ENCODE measurements around the gene RAB28.

Gene RAB28

GRCh38 chr4:13524504-13525243 lies 40.5 kb upstream of the RAB28 start:
- Histone ChIP-seq H3K36me3 (ENCODE audit: control insufficient read depth in 2 of 2, insufficient read depth in 2 of 2, low read length in 2 of 2) (peaks cover 0 to 7% of the 10 kb centered on the region in 2 donors), H3K27ac (ENCODE audit: low read length) (no peak overlapping the region), H3K9me3 (ENCODE audit: control insufficient read depth in 2 of 2, low read length in 2 of 2) (peaks cover 4 to 8% of the 10 kb centered on the region in 2 donors), H3K4me1 (ENCODE audit: control insufficient read depth, insufficient read depth, low read length) (peaks cover 10% of the 10 kb centered on the region), H3K9ac (ENCODE audit: low read length in 2 of 2) (no peak overlapping the region), H3K27me3 (ENCODE audit: control insufficient read depth in 1 of 2, insufficient read depth in 2 of 2, low read length in 2 of 2) (peaks cover 0 to 46% of the 10 kb centered on the region in 2 donors), H3K4me3 (ENCODE audit: low read length in 2 of 2) (no peak overlapping the region)

- H3K9me3 ChIP-seq (ENCODE audit: control insufficient read depth in 2 of 2, low read length in 2 of 2): peaks cover 4 to 8% of the 10 kb centered on the region in 2 donors
- peaks cover 0 to 43% of the 10 kb centered on the region in 2 donors for H3K27me3 ChIP-seq (ENCODE audit: control insufficient read depth in 1 of 2, insufficient read depth in 2 of 2, low read length in 2 of 2)
- H3K36me3 ChIP-seq (ENCODE audit: control insufficient read depth in 2 of 2, insufficient read depth in 2 of 2, low read length in 2 of 2): peaks cover 0 to 7% of the 10 kb centered on the region in 2 donors
- H3K9ac ChIP-seq (ENCODE audit: low read length in 2 of 2): no peak overlapping the region
- peaks cover 7% of the 10 kb centered on the region for H3K4me1 ChIP-seq (ENCODE audit: control insufficient read depth, insufficient read depth, low read length)
- no peak overlapping the region for H3K4me3 ChIP-seq (ENCODE audit: low read length in 2 of 2)
- no peak overlapping the region for H3K27ac ChIP-seq (ENCODE audit: low read length)
These were observed 39.7 kb upstream of the RAB28 start for GRCh38 chr4:13523591-13524503.

- Histone ChIP-seq H3K27me3 (ENCODE audit: control insufficient read depth in 1 of 2, insufficient read depth in 2 of 2, low read length in 2 of 2) (peaks cover 0 to 39% of the 10 kb centered on the region in 2 donors), H3K4me3 (ENCODE audit: low read length in 2 of 2) (no peak overlapping the region), H3K4me1 (ENCODE audit: control insufficient read depth, insufficient read depth, low read length) (peaks cover 2% of the 10 kb centered on the region), H3K9ac (ENCODE audit: low read length in 2 of 2) (no peak overlapping the region), H3K9me3 (ENCODE audit: control insufficient read depth in 2 of 2, low read length in 2 of 2) (peaks cover 4 to 8% of the 10 kb centered on the region in 2 donors), H3K36me3 (ENCODE audit: control insufficient read depth in 2 of 2, insufficient read depth in 2 of 2, low read length in 2 of 2) (peaks cover 0 to 7% of the 10 kb centered on the region in 2 donors), H3K27ac (ENCODE audit: low read length) (no peak overlapping the region)
These were observed 39.0 kb upstream of the RAB28 start for GRCh38 chr4:13523105-13523477.

- Histone ChIP-seq H3K4me1 (ENCODE audit: control insufficient read depth, insufficient read depth, low read length) (peaks cover under 1% of the 10 kb centered on the region), H3K27me3 (ENCODE audit: control insufficient read depth in 1 of 2, insufficient read depth in 2 of 2, low read length in 2 of 2) (peaks cover 0 to 38% of the 10 kb centered on the region in 2 donors), H3K9me3 (ENCODE audit: control insufficient read depth in 2 of 2, low read length in 2 of 2) (peaks cover 4 to 8% of the 10 kb centered on the region in 2 donors), H3K9ac (ENCODE audit: low read length in 2 of 2) (no peak overlapping the region), H3K4me3 (ENCODE audit: low read length in 2 of 2) (no peak overlapping the region), H3K36me3 (ENCODE audit: control insufficient read depth in 2 of 2, insufficient read depth in 2 of 2, low read length in 2 of 2) (peaks cover 0 to 7% of the 10 kb centered on the region in 2 donors), H3K27ac (ENCODE audit: low read length) (no peak overlapping the region)
These were observed 38.4 kb upstream of the RAB28 start for GRCh38 chr4:13522282-13523104.

GRCh38 chr4:13521047-13521446 lies 36.9 kb upstream of the RAB28 start:
- Histone ChIP-seq H3K27ac (ENCODE audit: low read length) (no peak overlapping the region), H3K4me1 (ENCODE audit: control insufficient read depth, insufficient read depth, low read length) (no peaks in the 10 kb centered on the region), H3K4me3 (ENCODE audit: low read length in 2 of 2) (no peak overlapping the region), H3K9ac (ENCODE audit: low read length in 2 of 2) (no peak overlapping the region), H3K27me3 (ENCODE audit: control insufficient read depth in 1 of 2, insufficient read depth in 2 of 2, low read length in 2 of 2) (peaks cover 0 to 31% of the 10 kb centered on the region in 2 donors), H3K9me3 (ENCODE audit: control insufficient read depth in 2 of 2, low read length in 2 of 2) (peaks cover 4 to 8% of the 10 kb centered on the region in 2 donors), H3K36me3 (ENCODE audit: control insufficient read depth in 2 of 2, insufficient read depth in 2 of 2, low read length in 2 of 2) (peaks cover 0 to 7% of the 10 kb centered on the region in 2 donors)

DNA sequence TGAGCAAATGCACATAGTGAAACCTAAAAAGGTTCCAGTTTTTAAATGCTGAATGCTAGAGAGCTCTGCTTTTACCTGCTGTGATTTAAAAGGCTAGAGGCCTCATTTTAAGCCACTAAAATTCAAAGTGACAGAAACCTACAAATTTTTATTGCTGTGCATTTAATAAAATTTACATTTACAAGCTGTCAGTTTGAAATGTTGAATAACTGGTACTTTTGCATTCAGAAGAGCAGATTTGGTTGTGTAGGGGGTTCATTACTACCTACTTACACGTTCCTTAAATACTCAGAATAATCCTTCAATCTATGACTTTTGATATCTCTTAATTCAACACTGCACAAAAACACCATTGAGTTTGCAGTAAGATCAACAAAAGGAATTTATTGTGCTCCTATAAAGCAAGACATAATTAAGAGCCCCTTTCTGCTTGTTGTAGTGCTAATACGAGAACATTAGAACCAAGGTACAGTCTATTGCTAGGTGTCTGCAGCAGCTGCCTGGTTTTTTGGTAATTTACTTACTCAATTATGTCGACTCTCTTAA lies 32.2 kb upstream of the RAB28 start:
- no peaks in the 10 kb centered on the region for H3K36me3 ChIP-seq (ENCODE audit: control insufficient read depth in 2 of 2, insufficient read depth in 2 of 2, low read length in 2 of 2)
- no peak overlapping the region for H3K4me3 ChIP-seq (ENCODE audit: low read length in 2 of 2)
- H3K27ac ChIP-seq (ENCODE audit: low read length): no peak overlapping the region
- H3K27me3 ChIP-seq (ENCODE audit: control insufficient read depth in 1 of 2, insufficient read depth in 2 of 2, low read length in 2 of 2): peaks cover 0 to 3% of the 10 kb centered on the region in 2 donors
- no peaks in the 10 kb centered on the region for H3K4me1 ChIP-seq (ENCODE audit: control insufficient read depth, insufficient read depth, low read length)
- no peak overlapping the region for H3K9ac ChIP-seq (ENCODE audit: low read length in 2 of 2)
- no peaks in the 10 kb centered on the region for H3K9me3 ChIP-seq (ENCODE audit: control insufficient read depth in 2 of 2, low read length in 2 of 2)

DNA sequence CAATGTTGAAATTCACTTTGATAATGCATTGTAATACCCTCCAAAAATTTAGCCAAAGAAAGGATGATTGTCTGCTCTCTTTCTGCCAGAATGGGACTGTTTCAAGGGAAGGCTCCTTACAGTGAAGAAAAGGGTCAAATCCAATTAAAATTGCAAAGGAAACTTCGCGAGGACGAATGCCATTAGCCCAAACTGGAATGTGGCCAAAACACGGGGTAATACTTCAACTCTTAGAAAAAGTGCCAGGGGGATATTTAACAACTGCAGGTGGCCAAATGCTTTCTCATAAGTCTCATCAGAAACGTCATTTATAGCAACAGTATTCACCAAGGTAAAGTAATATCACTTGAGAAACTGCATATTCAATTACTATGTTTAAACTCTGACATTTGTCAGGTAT lies 31.1 kb upstream of the RAB28 start:
- H3K9ac ChIP-seq (ENCODE audit: low read length in 2 of 2): no peak overlapping the region
- H3K27me3 ChIP-seq (ENCODE audit: control insufficient read depth in 1 of 2, insufficient read depth in 2 of 2, low read length in 2 of 2): no peaks in the 10 kb centered on the region
- H3K4me3 ChIP-seq (ENCODE audit: low read length in 2 of 2): no peak overlapping the region
- no peaks in the 10 kb centered on the region for H3K9me3 ChIP-seq (ENCODE audit: control insufficient read depth in 2 of 2, low read length in 2 of 2)
- no peak overlapping the region for H3K27ac ChIP-seq (ENCODE audit: low read length)
- H3K36me3 ChIP-seq (ENCODE audit: control insufficient read depth in 2 of 2, insufficient read depth in 2 of 2, low read length in 2 of 2): no peaks in the 10 kb centered on the region
- no peaks in the 10 kb centered on the region for H3K4me1 ChIP-seq (ENCODE audit: control insufficient read depth, insufficient read depth, low read length)

DNA sequence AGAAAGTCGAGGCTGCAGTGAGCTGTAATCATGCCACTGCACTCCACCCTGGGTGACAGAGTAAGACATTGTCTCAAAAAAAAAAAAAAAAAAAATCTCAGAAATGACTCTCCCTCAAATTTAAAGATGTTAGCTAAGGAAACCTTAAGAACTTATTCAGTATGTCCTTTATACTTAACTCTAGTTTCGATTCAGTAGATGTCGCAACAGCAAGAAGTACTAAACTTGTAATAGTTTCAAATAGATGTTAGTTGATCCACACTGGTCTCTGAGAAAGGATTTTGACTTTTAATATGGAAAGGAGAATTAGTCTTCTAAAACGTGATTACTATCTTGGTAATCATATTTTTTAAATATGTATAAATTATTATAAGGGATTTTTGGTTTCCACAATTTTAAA lies 30.6 kb upstream of the RAB28 start:
- H3K27me3 ChIP-seq (ENCODE audit: control insufficient read depth in 1 of 2, insufficient read depth in 2 of 2, low read length in 2 of 2): no peaks in the 10 kb centered on the region

DNA sequence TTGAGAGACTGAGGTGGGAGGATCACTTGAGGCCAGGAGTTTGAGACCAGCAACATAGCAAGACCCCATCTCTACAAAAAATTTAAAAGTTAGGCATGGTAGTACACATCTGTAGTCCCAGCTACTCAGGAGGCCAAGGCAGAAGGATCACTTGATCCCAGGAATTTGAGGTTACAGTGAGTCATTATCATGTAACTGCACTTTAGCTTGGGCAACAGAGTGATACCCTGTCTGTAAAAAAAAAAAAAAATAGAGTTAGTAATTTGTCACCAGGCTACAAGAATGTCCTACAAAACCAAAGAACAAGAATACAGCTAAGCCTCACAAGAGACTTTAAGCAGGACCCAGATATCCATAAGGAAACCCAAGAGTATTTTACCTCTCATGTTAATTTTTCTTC lies 27.0 kb upstream of the RAB28 start:
- H3K9ac ChIP-seq (ENCODE audit: low read length in 2 of 2): no peak overlapping the region
- H3K9me3 ChIP-seq (ENCODE audit: control insufficient read depth in 2 of 2, low read length in 2 of 2): no peaks in the 10 kb centered on the region
- H3K4me3 ChIP-seq (ENCODE audit: low read length in 2 of 2): no peak overlapping the region
- no peaks in the 10 kb centered on the region for H3K27me3 ChIP-seq (ENCODE audit: control insufficient read depth in 1 of 2, insufficient read depth in 2 of 2, low read length in 2 of 2)
- H3K27ac ChIP-seq (ENCODE audit: low read length): no peak overlapping the region
- no peaks in the 10 kb centered on the region for H3K36me3 ChIP-seq (ENCODE audit: control insufficient read depth in 2 of 2, insufficient read depth in 2 of 2, low read length in 2 of 2)
- H3K4me1 ChIP-seq (ENCODE audit: control insufficient read depth, insufficient read depth, low read length): no peaks in the 10 kb centered on the region

More for the DNA sequence above, 30.6 kb upstream of the RAB28 start:
- H3K4me3 ChIP-seq (ENCODE audit: low read length in 2 of 2): no peak overlapping the region
- no peak overlapping the region for H3K27ac ChIP-seq (ENCODE audit: low read length)
- no peaks in the 10 kb centered on the region for H3K9me3 ChIP-seq (ENCODE audit: control insufficient read depth in 2 of 2, low read length in 2 of 2)
- H3K4me1 ChIP-seq (ENCODE audit: control insufficient read depth, insufficient read depth, low read length): no peaks in the 10 kb centered on the region
- no peak overlapping the region for H3K9ac ChIP-seq (ENCODE audit: low read length in 2 of 2)
- H3K36me3 ChIP-seq (ENCODE audit: control insufficient read depth in 2 of 2, insufficient read depth in 2 of 2, low read length in 2 of 2): no peaks in the 10 kb centered on the region

- Histone ChIP-seq H3K9ac (ENCODE audit: low read length in 2 of 2) (no peak overlapping the region), H3K4me3 (ENCODE audit: low read length in 2 of 2) (no peak overlapping the region), H3K27me3 (ENCODE audit: control insufficient read depth in 1 of 2, insufficient read depth in 2 of 2, low read length in 2 of 2) (no peaks in the 10 kb centered on the region), H3K4me1 (ENCODE audit: control insufficient read depth, insufficient read depth, low read length) (no peaks in the 10 kb centered on the region), H3K9me3 (ENCODE audit: control insufficient read depth in 2 of 2, low read length in 2 of 2) (no peaks in the 10 kb centered on the region), H3K36me3 (ENCODE audit: control insufficient read depth in 2 of 2, insufficient read depth in 2 of 2, low read length in 2 of 2) (no peaks in the 10 kb centered on the region), H3K27ac (ENCODE audit: low read length) (no peak overlapping the region)
These were observed 25.3 kb upstream of the RAB28 start for GRCh38 chr4:13509442-13509841.

All from stomach smooth muscle (tissue), 2 donors.